BLaER1 treated with 17β-estradiol and CSF1 and Interleukin-3, amounts not matched to agents 10 nM and 100 nM (cell line): ENCODE measurements around the gene RPP25L.

Experiments used
- H3K27ac ChIP-seq, 11 experiments: shearing (Covaris generic); formaldehyde crosslinking; 2 replicates each; pipeline ENCODE4 v1.8.1; 2022
- H3K27me3 ChIP-seq, 11 experiments: shearing (Covaris generic); formaldehyde crosslinking; 2 replicates each; pipeline ENCODE4 v1.8.1; 2022
- H3K36me3 ChIP-seq, 11 experiments: shearing (Covaris generic); formaldehyde crosslinking; 2 replicates each; pipeline ENCODE4 v1.8.1; 2022
- H3K4me1 ChIP-seq, 10 experiments: shearing (Covaris generic); formaldehyde crosslinking; 2 replicates each; pipeline ENCODE4 v1.8.1; 2022
- H3K4me2 ChIP-seq, 11 experiments: shearing (Covaris generic); formaldehyde crosslinking; 2 replicates each; pipeline ENCODE4 v1.8.1; 2022
- H3K4me3 ChIP-seq, 10 experiments: shearing (Covaris generic); formaldehyde crosslinking; 2 replicates each; pipeline ENCODE4 v1.8.1; 2022
- H3K9ac ChIP-seq, 11 experiments: shearing (Covaris generic); formaldehyde crosslinking; 2 replicates each; pipeline ENCODE4 v1.8.1; 2022
- H3K9me3 ChIP-seq, 11 experiments: shearing (Covaris generic); formaldehyde crosslinking; replicated peaks in 1 of 11; 2 replicates each; pipeline ENCODE4 v1.8.1; 2022
- H4K20me1 ChIP-seq, 11 experiments: shearing (Covaris generic); formaldehyde crosslinking; 2 replicates each; pipeline ENCODE4 v1.8.1; 2022
- Cebpa-rat ChIP-seq, 11 experiments: shearing (Covaris generic); IDR thresholded peaks; 2 replicates each; pipeline ENCODE4 v1.8.1; 2022

Gene RPP25L

GRCh38 chr9:34579104-34579807, 32.6 kb downstream of the RPP25L start:
- Histone ChIP-seq H4K20me1 (peaks cover 0 to 56% (median 20%) of the 10 kb centered on the region in 11 experiments; a peak in 13 of 22 replicates), H3K9me3 (no peaks in the 10 kb centered on the region), H3K4me1 (peaks cover 0 to 5% (median under 1%) of the 10 kb centered on the region in 10 experiments; a peak in 4 of 20 replicates), H3K9ac (no peak overlapping the region), H3K27me3 (peaks cover 66 to 90% (median 84%) of the 10 kb centered on the region in 11 experiments), H3K36me3 (no peaks in the 10 kb centered on the region), H3K4me3 (no peak overlapping the region), H3K27ac (no peak overlapping the region), H3K4me2 (no peak overlapping the region)
- TF ChIP-seq Cebpa-rat (IDR thresholded peaks at IDR 0.05), result no peak

GRCh38 chr9:34578241-34579103, 33.4 kb downstream of the RPP25L start:
- Histone ChIP-seq H3K4me2 (0 out of 22 replicates have a peak overlapping the region, but pooled peaks of 1 of the 11 experiments have one; percentile 0), H4K20me1 (peaks cover 0 to 59% (median 20%) of the 10 kb centered on the region in 11 experiments; a peak in 13 of 22 replicates), H3K27ac (no peak overlapping the region), H3K9me3 (no peaks in the 10 kb centered on the region), H3K27me3 (peaks cover 66 to 94% (median 85%) of the 10 kb centered on the region in 11 experiments), H3K4me3 (no peak overlapping the region), H3K4me1 (peaks cover 0 to 5% (median 0%) of the 10 kb centered on the region in 10 experiments; a peak in 3 of 20 replicates), H3K9ac (no peak overlapping the region), H3K36me3 (no peaks in the 10 kb centered on the region)
- no peak for TF ChIP-seq Cebpa-rat (IDR thresholded peaks at IDR 0.05)

GRCh38 chr9:34577400-34578240, 34.3 kb downstream of the RPP25L start:
- H3K4me2 ChIP-seq, result 0 out of 22 replicates have a peak overlapping the region, but pooled peaks of 1 of the 11 experiments have one; percentile 0
- H3K9ac ChIP-seq, result no peak overlapping the region
- H3K9me3 ChIP-seq, result no peaks in the 10 kb centered on the region
- no peaks in the 10 kb centered on the region for H3K36me3 ChIP-seq
- H4K20me1 ChIP-seq, result peaks cover 0 to 59% (median 20%) of the 10 kb centered on the region in 11 experiments; a peak in 13 of 22 replicates
- H3K27me3 ChIP-seq, result peaks cover 66 to 93% (median 82%) of the 10 kb centered on the region in 11 experiments
- no peak overlapping the region for H3K4me3 ChIP-seq
- H3K4me1 ChIP-seq, result peaks cover 0 to 5% (median 0%) of the 10 kb centered on the region in 10 experiments; a peak in 3 of 20 replicates
- TF ChIP-seq Cebpa-rat (IDR thresholded peaks at IDR 0.05), result no peak
- H3K27ac ChIP-seq, result no peak overlapping the region

- no peak overlapping the region for H3K27ac ChIP-seq
These were observed 35.1 kb downstream of the RPP25L start for GRCh38 chr9:34576597-34577399.

GRCh38 chr9:34575862-34576596, 35.9 kb downstream of the RPP25L start:
- H3K4me1 ChIP-seq, result peaks cover 0 to 13% (median 3%) of the 10 kb centered on the region in 10 experiments; a peak in 7 of 20 replicates
- H3K9ac ChIP-seq, result no peak overlapping the region
- no peak overlapping the region for H3K4me3 ChIP-seq
- no peak for TF ChIP-seq Cebpa-rat (IDR thresholded peaks at IDR 0.05)
- H3K4me2 ChIP-seq, result peak overlapping the region in 1 of 11 experiments; percentile 12; a peak in 1 of 22 replicates
- no peaks in the 10 kb centered on the region for H3K36me3 ChIP-seq
- H4K20me1 ChIP-seq, result peaks cover 0 to 59% (median 20%) of the 10 kb centered on the region in 11 experiments; a peak in 13 of 22 replicates
- no peaks in the 10 kb centered on the region for H3K9me3 ChIP-seq
- peaks cover 62 to 78% (median 69%) of the 10 kb centered on the region in 11 experiments for H3K27me3 ChIP-seq
- no peak overlapping the region for H3K27ac ChIP-seq

More at GRCh38 chr9:34576597-34577399, 35.1 kb downstream of the RPP25L start:
- no peaks in the 10 kb centered on the region for H3K36me3 ChIP-seq
- H3K9me3 ChIP-seq, result no peaks in the 10 kb centered on the region
- no peak overlapping the region for H3K4me3 ChIP-seq
- H4K20me1 ChIP-seq, result peaks cover 0 to 59% (median 20%) of the 10 kb centered on the region in 11 experiments; a peak in 13 of 22 replicates
- H3K4me2 ChIP-seq, result no peak overlapping the region
- H3K4me1 ChIP-seq, result peaks cover 0 to 7% (median 3%) of the 10 kb centered on the region in 10 experiments; a peak in 7 of 20 replicates
- no peak overlapping the region for H3K9ac ChIP-seq
- peaks cover 66 to 85% (median 76%) of the 10 kb centered on the region in 11 experiments for H3K27me3 ChIP-seq
- TF ChIP-seq Cebpa-rat (IDR thresholded peaks at IDR 0.05), result no peak

GRCh38 chr9:34575241-34575640, 36.7 kb downstream of the RPP25L start:
- H3K27me3 ChIP-seq, result peaks cover 54 to 70% (median 61%) of the 10 kb centered on the region in 11 experiments
- H4K20me1 ChIP-seq, result peaks cover 0 to 51% (median 20%) of the 10 kb centered on the region in 11 experiments; a peak in 13 of 22 replicates
- H3K27ac ChIP-seq, result no peak overlapping the region
- H3K9me3 ChIP-seq, result no peaks in the 10 kb centered on the region
- H3K36me3 ChIP-seq, result no peaks in the 10 kb centered on the region
- peaks cover 0 to 13% (median 3%) of the 10 kb centered on the region in 10 experiments; a peak in 7 of 20 replicates for H3K4me1 ChIP-seq
- 0 out of 22 replicates have a peak overlapping the region, but pooled peaks of 2 of the 11 experiments have one; percentile 11 to 12 for H3K4me2 ChIP-seq
- no peak overlapping the region for H3K9ac ChIP-seq
- no peak overlapping the region for H3K4me3 ChIP-seq
- no peak for TF ChIP-seq Cebpa-rat (IDR thresholded peaks at IDR 0.05)

GRCh38 chr9:34574571-34574970, 37.3 kb downstream of the RPP25L start:
- H3K9me3 ChIP-seq, result no peaks in the 10 kb centered on the region
- H3K27me3 ChIP-seq, result peaks cover 47 to 63% (median 54%) of the 10 kb centered on the region in 11 experiments
- no peak overlapping the region for H3K27ac ChIP-seq
- H3K9ac ChIP-seq, result no peak overlapping the region
- no peak overlapping the region for H3K4me3 ChIP-seq
- peaks cover 0 to 44% (median 15%) of the 10 kb centered on the region in 11 experiments; a peak in 12 of 22 replicates for H4K20me1 ChIP-seq
- peaks cover 0 to 13% (median 3%) of the 10 kb centered on the region in 10 experiments; a peak in 7 of 20 replicates for H3K4me1 ChIP-seq
- 0 out of 22 replicates have a peak overlapping the region, but pooled peaks of 1 of the 11 experiments have one; percentile 12 for H3K4me2 ChIP-seq
- H3K36me3 ChIP-seq, result no peaks in the 10 kb centered on the region
- no peak for TF ChIP-seq Cebpa-rat (IDR thresholded peaks at IDR 0.05)
